ENCODE measurements around the gene TMEM33. TPM values are rescaled to one million over a fixed set of nuclear protein-coding genes. Genes with fewer than 3 reads are reported as not detected.

The TMEM33 gene, protein sequence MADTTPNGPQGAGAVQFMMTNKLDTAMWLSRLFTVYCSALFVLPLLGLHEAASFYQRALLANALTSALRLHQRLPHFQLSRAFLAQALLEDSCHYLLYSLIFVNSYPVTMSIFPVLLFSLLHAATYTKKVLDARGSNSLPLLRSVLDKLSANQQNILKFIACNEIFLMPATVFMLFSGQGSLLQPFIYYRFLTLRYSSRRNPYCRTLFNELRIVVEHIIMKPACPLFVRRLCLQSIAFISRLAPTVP
- total RNA-seq (ENCODE audit: unreplicated experiment): 59.6 TPM
- long read RNA-seq, full-length matches to known transcripts: 17 of 23 reads
- long read RNA-seq, partial matches to known transcripts: 1 of 23 reads
- long read RNA-seq, other reads (novel, unspliced or antisense): 5 of 23 reads

DNA sequence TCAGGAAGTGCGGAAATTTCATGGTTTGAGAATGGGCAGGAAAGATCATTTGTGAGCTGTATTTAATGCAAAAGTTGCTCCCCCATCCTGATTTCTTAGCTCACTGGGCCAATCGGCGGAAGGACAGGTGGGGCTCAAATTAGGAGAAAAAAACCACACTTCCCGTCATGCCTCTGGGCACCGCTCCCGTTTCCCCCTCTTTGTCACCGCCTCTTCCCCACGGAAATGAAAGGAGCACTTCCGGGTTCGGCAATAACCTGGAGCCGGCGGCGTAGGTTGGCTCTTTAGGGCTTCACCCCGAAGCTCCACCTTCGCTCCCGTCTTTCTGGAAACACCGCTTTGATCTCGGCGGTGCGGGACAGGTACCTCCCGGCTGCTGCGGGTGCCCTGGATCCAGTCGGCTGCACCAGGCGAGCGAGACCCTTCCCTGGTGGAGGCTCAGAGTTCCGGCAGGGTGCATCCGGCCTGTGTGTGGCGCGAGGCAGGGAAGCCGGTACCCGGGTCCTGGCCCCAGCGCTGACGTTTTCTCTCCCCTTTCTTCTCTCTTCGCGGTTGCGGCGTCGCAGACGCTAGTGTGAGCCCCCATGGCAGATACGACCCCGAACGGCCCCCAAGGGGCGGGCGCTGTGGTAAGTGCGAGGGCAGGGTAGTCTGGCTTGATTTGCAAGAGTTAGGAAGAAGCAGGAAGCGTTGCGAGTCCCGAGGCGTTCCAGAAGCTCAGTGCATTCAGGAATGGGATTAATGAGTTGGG lies at the start of gene TMEM33:
Gene TMEM33 (plus strand): TSS at position 529 of the 751 bp plus-strand sequence. CDS start 56 bp downstream, at position 585.
- H3K4me1 Mint-ChIP-seq (ENCODE audit: unreplicated experiment): peaks cover 23% of the 10 kb centered on the region
- peak; percentile 70 for DNase-seq (ENCODE audit: low spot score)
- peak within 1 kb of the TSS; percentile 99 for H3K4me3 Mint-ChIP-seq (ENCODE audit: unreplicated experiment)
- peaks cover 8% of the 10 kb centered on the region for H3K27me3 Mint-ChIP-seq (ENCODE audit: unreplicated experiment)
- peaks cover 12% of the 10 kb centered on the region for H3K36me3 Mint-ChIP-seq (ENCODE audit: low read depth, unreplicated experiment)
- no peaks in the 10 kb centered on the region for H3K9me3 Mint-ChIP-seq (ENCODE audit: unreplicated experiment)
- TF ChIP-seq, protein P1, sequence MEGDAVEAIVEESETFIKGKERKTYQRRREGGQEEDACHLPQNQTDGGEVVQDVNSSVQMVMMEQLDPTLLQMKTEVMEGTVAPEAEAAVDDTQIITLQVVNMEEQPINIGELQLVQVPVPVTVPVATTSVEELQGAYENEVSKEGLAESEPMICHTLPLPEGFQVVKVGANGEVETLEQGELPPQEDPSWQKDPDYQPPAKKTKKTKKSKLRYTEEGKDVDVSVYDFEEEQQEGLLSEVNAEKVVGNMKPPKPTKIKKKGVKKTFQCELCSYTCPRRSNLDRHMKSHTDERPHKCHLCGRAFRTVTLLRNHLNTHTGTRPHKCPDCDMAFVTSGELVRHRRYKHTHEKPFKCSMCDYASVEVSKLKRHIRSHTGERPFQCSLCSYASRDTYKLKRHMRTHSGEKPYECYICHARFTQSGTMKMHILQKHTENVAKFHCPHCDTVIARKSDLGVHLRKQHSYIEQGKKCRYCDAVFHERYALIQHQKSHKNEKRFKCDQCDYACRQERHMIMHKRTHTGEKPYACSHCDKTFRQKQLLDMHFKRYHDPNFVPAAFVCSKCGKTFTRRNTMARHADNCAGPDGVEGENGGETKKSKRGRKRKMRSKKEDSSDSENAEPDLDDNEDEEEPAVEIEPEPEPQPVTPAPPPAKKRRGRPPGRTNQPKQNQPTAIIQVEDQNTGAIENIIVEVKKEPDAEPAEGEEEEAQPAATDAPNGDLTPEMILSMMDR (IDR thresholded peaks at IDR 0.05; ENCODE audit: unreplicated experiment): no peak
- H3K27ac Mint-ChIP-seq (ENCODE audit: unreplicated experiment): peak within 1 kb of the TSS; percentile 98

DNA sequence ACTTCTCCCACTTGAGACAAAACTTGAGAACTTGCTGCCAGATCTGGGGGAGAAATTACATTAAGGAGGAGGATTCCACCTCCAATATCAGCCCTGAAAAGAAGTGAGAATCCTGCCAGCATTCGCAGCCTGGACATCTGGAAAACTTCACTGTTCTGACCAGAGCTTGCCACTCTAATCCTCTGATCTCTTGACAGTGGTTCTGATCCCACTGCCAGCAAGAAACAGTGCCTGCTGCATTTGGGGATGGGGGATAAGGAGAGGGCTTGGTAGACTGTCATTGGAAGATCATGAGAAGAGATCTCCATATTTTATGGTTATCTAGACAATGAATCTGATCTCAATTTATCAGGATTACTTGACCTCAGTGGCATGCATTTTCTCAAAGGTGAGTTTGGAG lies 49.8 kb upstream of the TMEM33 start:
- no peak overlapping the region for H3K4me3 Mint-ChIP-seq (ENCODE audit: unreplicated experiment)
- no peaks in the 10 kb centered on the region for H3K9me3 Mint-ChIP-seq (ENCODE audit: unreplicated experiment)
- peaks cover 9% of the 10 kb centered on the region for H3K27me3 Mint-ChIP-seq (ENCODE audit: unreplicated experiment)
- H3K27ac Mint-ChIP-seq (ENCODE audit: unreplicated experiment): no peak overlapping the region
- peaks cover 11% of the 10 kb centered on the region for H3K4me1 Mint-ChIP-seq (ENCODE audit: unreplicated experiment)
- TF ChIP-seq, protein P1 (IDR thresholded peaks at IDR 0.05; ENCODE audit: unreplicated experiment): no peak
- no peak for DNase-seq (ENCODE audit: low spot score)
- peaks cover 4% of the 10 kb centered on the region for H3K36me3 Mint-ChIP-seq (ENCODE audit: low read depth, unreplicated experiment)

DNA sequence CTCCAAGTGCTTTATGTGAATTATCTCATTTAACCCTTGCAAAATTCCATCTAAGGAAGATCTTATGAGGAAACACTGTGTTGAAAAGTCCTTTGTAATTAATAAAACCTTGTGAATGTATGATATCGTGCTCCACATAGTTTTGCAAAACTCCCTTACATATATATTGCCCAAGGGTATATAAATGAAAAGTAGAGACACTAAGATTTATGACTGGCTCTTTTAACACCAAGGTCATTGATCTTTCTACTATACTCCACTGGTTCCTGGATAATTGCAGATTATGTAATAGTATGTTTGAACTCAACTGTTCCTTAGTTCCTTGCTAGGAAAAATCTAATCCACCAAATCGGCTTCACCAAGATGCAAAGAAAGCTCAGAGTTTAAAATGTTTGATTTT lies 48.0 kb upstream of the TMEM33 start:
- Mint-ChIP-seq H3K27ac (ENCODE audit: unreplicated experiment) (no peak overlapping the region), H3K4me1 (ENCODE audit: unreplicated experiment) (peaks cover 4% of the 10 kb centered on the region), H3K4me3 (ENCODE audit: unreplicated experiment) (no peak overlapping the region), H3K27me3 (ENCODE audit: unreplicated experiment) (peaks cover 6% of the 10 kb centered on the region), H3K9me3 (ENCODE audit: unreplicated experiment) (no peaks in the 10 kb centered on the region), H3K36me3 (ENCODE audit: low read depth, unreplicated experiment) (no peaks in the 10 kb centered on the region)
- TF ChIP-seq, protein P1 (IDR thresholded peaks at IDR 0.05; ENCODE audit: unreplicated experiment): no peak
- no peak for DNase-seq (ENCODE audit: low spot score)

DNA sequence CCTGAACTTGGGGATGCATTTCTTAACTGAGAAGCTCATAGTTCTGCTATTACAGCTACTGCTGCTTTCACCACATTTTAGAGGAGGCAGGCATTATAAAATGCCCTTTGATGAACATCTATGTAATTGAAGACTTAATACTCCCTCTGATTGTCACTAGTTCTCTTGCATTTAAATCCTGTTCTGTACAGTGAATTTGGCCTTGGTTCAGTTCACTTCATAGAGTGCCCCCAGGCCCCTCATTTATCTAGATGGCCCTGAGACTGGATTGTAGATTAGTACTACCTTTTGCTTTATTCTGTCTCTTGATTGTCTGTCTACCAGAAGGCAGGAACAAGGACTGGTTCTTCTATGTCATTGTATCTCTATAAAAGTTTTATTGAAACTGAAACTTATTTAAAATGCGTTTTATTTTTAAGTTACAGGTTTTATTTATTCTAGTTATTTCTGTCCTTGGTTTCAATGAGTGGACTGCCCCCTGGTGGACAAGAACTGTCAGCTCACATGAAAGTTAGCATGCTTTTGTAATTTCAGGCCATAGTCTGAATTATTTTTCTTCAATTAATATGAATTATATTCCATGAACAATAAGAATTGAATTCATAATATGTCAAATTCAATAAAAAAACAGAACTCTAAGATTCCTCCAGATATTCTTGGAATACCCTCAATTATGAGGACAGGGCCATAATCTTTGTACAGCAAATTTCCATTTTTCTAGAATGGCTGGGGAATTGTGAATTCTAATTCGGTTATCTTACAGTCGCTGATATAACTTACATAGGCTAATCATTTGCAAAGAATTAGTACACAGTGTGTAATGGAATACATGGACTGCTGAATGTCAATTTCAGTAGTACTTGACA lies 47.2 kb upstream of the TMEM33 start:
- TF ChIP-seq, protein P1 (IDR thresholded peaks at IDR 0.05; ENCODE audit: unreplicated experiment): peak; percentile 94
- Mint-ChIP-seq H3K9me3 (ENCODE audit: unreplicated experiment) (no peaks in the 10 kb centered on the region), H3K27me3 (ENCODE audit: unreplicated experiment) (peaks cover 6% of the 10 kb centered on the region), H3K36me3 (ENCODE audit: low read depth, unreplicated experiment) (no peaks in the 10 kb centered on the region), H3K4me3 (ENCODE audit: unreplicated experiment) (no peak overlapping the region), H3K4me1 (ENCODE audit: unreplicated experiment) (no peaks in the 10 kb centered on the region), H3K27ac (ENCODE audit: unreplicated experiment) (no peak overlapping the region)
- DNase-seq (ENCODE audit: low spot score): peak; percentile 48
